Loucy (cell line): ENCODE results near the gene IL20RA.

ENCODE experiments used
- H2AFZ ChIP-seq: fragments of 200-600 bp; sonication (generic); 2 replicates; pipeline ENCODE4 v1.6.0; 2016; ENCODE audit warnings: antibody characterized with exemption, mild to moderate bottlenecking, low read length, moderate library complexity
- H3F3A ChIP-seq: fragments of 200-600 bp; 2 replicates; pipeline ENCODE4 v1.6.0; 2016; ENCODE audit warnings: antibody characterized with exemption, low read depth, mild to moderate bottlenecking
- H3K27me3 ChIP-seq: fragments of 200-600 bp; sonication (generic); 2 replicates; pipeline ENCODE4 v1.6.1; 2014; ENCODE audit warnings: low read length, mild to moderate bottlenecking; ENCODE audit not compliant: insufficient read depth, poor library complexity, severe bottlenecking
- H3K36me3 ChIP-seq: fragments of 200-600 bp; sonication (generic); 2 replicates; pipeline ENCODE4 v1.6.1; 2016; ENCODE audit warnings: low read length; ENCODE audit not compliant: insufficient read depth
- H3K4me1 ChIP-seq: fragments of 200-600 bp; sonication (generic); 2 replicates; pipeline ENCODE4 v1.5.1; 2014; ENCODE audit warnings: low read length, mild to moderate bottlenecking; ENCODE audit not compliant: insufficient read depth, poor library complexity, severe bottlenecking
- H3K4me2 ChIP-seq: fragments of 200-600 bp; sonication (generic); 2 replicates; pipeline ENCODE4 v1.6.0; 2014; ENCODE audit warnings: antibody characterized with exemption, low read length, low read depth, mild to moderate bottlenecking; ENCODE audit not compliant: poor library complexity, severe bottlenecking
- H3K4me3 ChIP-seq: fragments of 200-600 bp; sonication (generic); 2 replicates; pipeline ENCODE4 v1.5.1; 2014; ENCODE audit warnings: low read length, mild to moderate bottlenecking, mixed read lengths; ENCODE audit not compliant: poor library complexity, severe bottlenecking
- H3K79me2 ChIP-seq: fragments of 200-600 bp; sonication (generic); 2 replicates; pipeline ENCODE4 v1.6.1; 2014; ENCODE audit warnings: low read length; ENCODE audit not compliant: insufficient read depth
- H3K9ac ChIP-seq: fragments of 200-600 bp; sonication (generic); 2 replicates; pipeline ENCODE4 v1.6.0; 2014; ENCODE audit warnings: mild to moderate bottlenecking, low read depth, low read length, moderate library complexity; ENCODE audit not compliant: poor library complexity, severe bottlenecking
- H3K9me2 ChIP-seq: fragments of 200-600 bp; sonication (generic); replicated peaks from 2 replicates; pipeline ENCODE4 v1.6.1; 2016; ENCODE audit warnings: low read depth, low read length, mixed read lengths
- H3K9me3 ChIP-seq: fragments of 200-600 bp; sonication (generic); 2 replicates; pipeline ENCODE4 v1.6.1; 2014; ENCODE audit warnings: mild to moderate bottlenecking, antibody characterized with exemption, low read length, low read depth; ENCODE audit not compliant: insufficient read depth
- H4K20me1 ChIP-seq: fragments of 200-600 bp; sonication (generic); 2 replicates; pipeline ENCODE4 v1.6.0; 2014; ENCODE audit warnings: antibody characterized with exemption, low read length, mild to moderate bottlenecking; ENCODE audit not compliant: insufficient read depth, poor library complexity, severe bottlenecking
- CTCF ChIP-seq: fragments of 200-600 bp; sonication (generic); conservative IDR thresholded peaks from 2 replicates; pipeline ENCODE4 v1.5.1; 2014; ENCODE audit warnings: mild to moderate bottlenecking, antibody characterized with exemption, low read length
- EZH2phosphoT487 ChIP-seq: fragments of 200-600 bp; IDR thresholded peaks from 2 replicates; pipeline ENCODE4 v1.6.1; 2018; ENCODE audit warnings: antibody characterized with exemption, mild to moderate bottlenecking, moderate library complexity, borderline replicate concordance

The IL20RA gene

GRCh38 chr6:136971609-136972008 lies 73.2 kb downstream of the IL20RA start:
- H2AFZ ChIP-seq, result no peak overlapping the region
- H3K4me1 ChIP-seq, result no peaks in the 10 kb centered on the region
- H3K9ac ChIP-seq, result no peak overlapping the region

DNA sequence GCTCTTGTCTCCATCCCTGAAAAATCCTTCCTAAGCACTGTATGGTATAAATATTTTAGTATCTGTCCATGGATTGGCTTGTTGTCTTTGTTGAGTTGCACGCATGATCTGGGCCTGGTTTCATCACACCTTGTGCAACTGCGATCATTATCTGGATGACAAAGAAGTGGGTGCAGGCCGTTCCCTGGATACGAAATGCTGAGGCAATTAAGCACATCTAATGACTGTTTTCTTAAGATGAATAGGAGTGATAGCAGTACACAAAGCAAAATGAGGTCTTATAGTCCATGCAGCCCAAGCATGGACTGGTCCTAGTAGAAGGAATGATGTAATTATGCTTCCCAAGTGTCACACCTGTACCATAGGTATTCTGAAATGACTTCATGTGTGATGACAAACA lies 74.8 kb downstream of the IL20RA start:
- H4K20me1 ChIP-seq, result no peaks in the 10 kb centered on the region
- no peaks in the 10 kb centered on the region for H3K9me2 ChIP-seq
- H2AFZ ChIP-seq, result no peak overlapping the region
- no peaks in the 10 kb centered on the region for H3F3A ChIP-seq
- no peaks in the 10 kb centered on the region for H3K9me3 ChIP-seq
- no peak overlapping the region for H3K4me2 ChIP-seq
- peaks cover 7% of the 10 kb centered on the region for H3K27me3 ChIP-seq
- no peak overlapping the region for H3K4me3 ChIP-seq
- no peak for TF ChIP-seq EZH2phosphoT487
- TF ChIP-seq CTCF, result no peak
- no peaks in the 10 kb centered on the region for H3K36me3 ChIP-seq
- no peaks in the 10 kb centered on the region for H3K79me2 ChIP-seq
- no peak overlapping the region for H3K9ac ChIP-seq
- H3K4me1 ChIP-seq, result no peaks in the 10 kb centered on the region

More at GRCh38 chr6:136971609-136972008, 73.2 kb downstream of the IL20RA start:
- Histone ChIP-seq H3K79me2 (no peaks in the 10 kb centered on the region), H3K27me3 (peaks cover 14% of the 10 kb centered on the region), H3K4me3 (no peak overlapping the region), H3K9me3 (no peaks in the 10 kb centered on the region), H3K4me2 (no peak overlapping the region), H3F3A (no peaks in the 10 kb centered on the region), H3K9me2 (no peaks in the 10 kb centered on the region), H4K20me1 (no peaks in the 10 kb centered on the region), H3K36me3 (no peaks in the 10 kb centered on the region)
- no peak for TF ChIP-seq CTCF

DNA sequence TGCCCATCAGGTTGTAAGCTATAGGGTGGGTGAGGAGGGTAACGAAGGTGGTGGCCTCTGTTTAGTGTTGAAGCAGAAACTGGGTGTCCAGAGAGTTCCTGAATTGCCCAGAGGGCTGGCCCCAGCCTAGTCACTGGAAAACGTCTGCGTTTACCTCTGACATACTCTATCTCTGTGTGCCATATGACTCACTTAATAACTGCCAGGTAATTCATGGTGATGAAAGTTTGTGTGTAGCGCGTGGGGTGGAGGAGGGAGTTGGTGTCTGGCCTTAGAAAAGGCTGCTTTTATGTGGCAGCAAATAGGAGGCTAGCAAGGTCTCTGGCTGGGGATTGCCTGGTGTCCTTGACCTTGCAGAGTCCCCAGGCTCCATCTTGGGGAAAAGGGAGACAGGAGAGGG lies 75.3 kb downstream of the IL20RA start:
- Histone ChIP-seq H3K4me3 (no peak overlapping the region), H3K9ac (no peak overlapping the region), H3K9me2 (no peaks in the 10 kb centered on the region), H3K27me3 (peaks cover 7% of the 10 kb centered on the region), H2AFZ (no peak overlapping the region), H3K79me2 (no peaks in the 10 kb centered on the region), H4K20me1 (no peaks in the 10 kb centered on the region), H3K4me1 (no peaks in the 10 kb centered on the region), H3F3A (no peaks in the 10 kb centered on the region), H3K9me3 (no peaks in the 10 kb centered on the region), H3K36me3 (no peaks in the 10 kb centered on the region), H3K4me2 (no peak overlapping the region)
- no peak for TF ChIP-seq EZH2phosphoT487
- no peak for TF ChIP-seq CTCF
